ENCODE measurements around the gene SFRP5.

SFRP5 gene

DNA sequence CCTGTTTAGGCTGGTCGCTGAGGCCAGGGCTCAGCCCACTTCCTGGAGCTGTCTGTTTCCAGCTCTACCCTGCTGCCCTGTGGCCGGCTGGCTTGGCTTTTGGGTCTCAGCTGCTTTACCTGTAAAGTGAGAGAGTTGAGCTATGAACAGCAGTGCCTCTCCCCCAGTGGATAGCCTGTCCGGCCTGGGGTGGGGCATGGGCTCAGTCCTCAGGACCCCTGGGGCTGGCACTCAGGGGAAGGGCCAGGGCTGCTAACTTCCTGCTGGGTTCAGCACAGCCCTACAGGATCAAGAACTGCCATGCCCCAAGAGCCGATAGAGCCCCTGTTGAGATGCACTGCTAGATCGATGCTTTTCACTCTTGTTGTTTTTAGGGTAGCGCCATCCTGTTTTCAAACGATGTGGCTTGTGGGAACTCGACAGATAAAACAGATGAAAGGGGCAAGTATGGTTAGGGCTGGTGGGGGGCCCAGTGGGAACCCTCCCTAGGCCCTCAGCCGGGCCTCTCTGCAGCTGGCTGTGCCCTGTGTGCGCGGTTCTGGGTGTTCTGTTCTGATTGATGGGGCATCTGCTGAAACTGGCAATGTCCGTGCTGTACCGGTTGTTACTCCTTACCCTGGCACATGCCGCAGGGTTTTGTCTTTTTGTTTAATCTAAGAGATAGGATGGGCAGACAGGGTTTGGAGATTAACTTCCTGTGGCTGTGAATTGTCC lies 10.0 kb upstream of the SFRP5 start:
- no peak for DNase-seq (ENCODE audit: low read depth in 1 of 2, low spot score in 1 of 2)
- in situ Hi-C loops (cut with HindIII; ENCODE audit: low pct_unique_long_range_greater_than_20kb, low sequenced_read_pairs) = no loop called here
- no peak for TF ChIP-seq JUND (IDR thresholded peaks at IDR 0.05; ENCODE audit: low read depth)

DNA sequence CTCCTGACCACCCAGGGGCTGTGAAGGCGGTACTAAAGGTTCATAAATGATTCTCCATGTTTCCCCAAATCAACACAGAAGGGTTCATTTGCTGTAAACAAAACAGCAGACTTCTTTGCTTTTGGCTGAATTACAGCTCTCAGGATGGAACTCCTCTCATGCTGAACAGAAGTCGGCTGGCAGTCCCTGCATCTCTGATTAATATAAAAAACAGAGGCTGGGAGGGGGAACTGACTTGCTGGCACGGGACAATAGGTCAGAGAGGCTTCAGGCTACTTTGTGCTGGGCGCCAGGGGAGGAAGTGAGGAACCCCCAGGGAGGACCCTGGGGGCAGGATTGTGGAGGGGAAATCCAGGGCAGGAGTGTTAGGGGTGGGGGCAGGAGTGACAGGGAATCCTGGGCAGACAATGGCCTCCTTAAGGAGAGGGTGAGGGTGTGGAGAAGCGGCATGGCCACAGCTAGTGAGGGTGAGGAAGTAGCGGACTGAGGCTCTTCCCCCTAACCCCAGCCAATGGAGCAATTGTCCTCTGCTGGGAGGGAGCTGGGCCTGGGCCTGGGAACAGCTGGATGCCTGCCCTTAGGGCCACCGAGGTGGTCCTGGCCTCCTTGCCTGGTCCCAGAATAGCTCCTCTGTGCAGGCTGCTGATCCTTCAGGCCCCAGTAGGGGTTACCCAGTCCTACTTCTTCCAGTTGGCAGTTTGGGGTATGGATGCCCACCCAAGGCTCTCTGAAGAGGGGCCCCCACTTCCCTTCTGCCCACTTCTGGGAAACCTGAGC lies 9.2 kb upstream of the SFRP5 start:
- TF ChIP-seq JUND (IDR thresholded peaks at IDR 0.05; ENCODE audit: low read depth) = no peak
- in situ Hi-C loops (cut with HindIII; ENCODE audit: low pct_unique_long_range_greater_than_20kb, low sequenced_read_pairs) = no loop called here
- DNase-seq (ENCODE audit: low read depth in 1 of 2, low spot score in 1 of 2) = no peak

DNA sequence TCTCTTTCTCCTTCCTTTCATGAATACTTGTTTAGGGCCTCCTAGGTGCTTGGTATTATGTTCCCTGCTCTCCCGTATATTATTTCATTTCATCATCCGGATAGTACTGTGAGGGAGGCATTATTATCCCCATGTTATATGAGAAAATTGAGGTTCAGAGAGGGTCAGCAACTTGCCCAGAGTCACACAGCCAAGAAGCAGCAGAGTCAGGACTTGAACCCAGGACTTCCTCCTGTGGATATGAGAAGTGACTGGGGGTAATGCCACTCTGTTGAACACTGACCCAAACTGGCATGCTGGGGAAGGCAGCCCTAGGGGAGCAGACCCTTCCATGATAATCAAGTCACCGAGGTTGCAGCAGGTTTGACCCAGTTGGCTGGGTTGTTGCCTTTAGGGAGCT lies 8.2 kb upstream of the SFRP5 start:
- no peak for DNase-seq (ENCODE audit: low read depth in 1 of 2, low spot score in 1 of 2)
- no peak for TF ChIP-seq JUND (IDR thresholded peaks at IDR 0.05; ENCODE audit: low read depth)
- in situ Hi-C loops (cut with HindIII; ENCODE audit: low pct_unique_long_range_greater_than_20kb, low sequenced_read_pairs) = no loop called here

DNA sequence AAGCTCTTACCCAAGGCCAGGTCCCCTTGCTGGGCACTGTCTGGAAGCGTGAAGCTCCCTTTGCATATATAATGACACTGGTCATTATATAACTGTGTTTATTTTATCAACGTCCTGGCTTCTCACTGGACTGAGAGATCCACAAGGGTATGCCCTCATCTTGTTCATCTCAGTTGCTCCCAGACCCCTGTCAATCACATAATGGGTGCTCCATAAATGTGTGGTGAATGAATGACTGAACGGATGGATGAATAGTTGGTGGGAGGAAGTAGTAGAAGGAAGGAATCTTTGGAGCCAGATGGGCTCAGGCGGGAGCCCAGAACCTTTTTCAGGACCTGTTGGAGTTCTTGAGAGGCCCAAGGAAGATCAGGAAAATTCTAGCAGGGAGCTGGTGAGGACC lies 7.7 kb upstream of the SFRP5 start:
- in situ Hi-C loops (cut with HindIII; ENCODE audit: low pct_unique_long_range_greater_than_20kb, low sequenced_read_pairs) = no loop called here

DNA sequence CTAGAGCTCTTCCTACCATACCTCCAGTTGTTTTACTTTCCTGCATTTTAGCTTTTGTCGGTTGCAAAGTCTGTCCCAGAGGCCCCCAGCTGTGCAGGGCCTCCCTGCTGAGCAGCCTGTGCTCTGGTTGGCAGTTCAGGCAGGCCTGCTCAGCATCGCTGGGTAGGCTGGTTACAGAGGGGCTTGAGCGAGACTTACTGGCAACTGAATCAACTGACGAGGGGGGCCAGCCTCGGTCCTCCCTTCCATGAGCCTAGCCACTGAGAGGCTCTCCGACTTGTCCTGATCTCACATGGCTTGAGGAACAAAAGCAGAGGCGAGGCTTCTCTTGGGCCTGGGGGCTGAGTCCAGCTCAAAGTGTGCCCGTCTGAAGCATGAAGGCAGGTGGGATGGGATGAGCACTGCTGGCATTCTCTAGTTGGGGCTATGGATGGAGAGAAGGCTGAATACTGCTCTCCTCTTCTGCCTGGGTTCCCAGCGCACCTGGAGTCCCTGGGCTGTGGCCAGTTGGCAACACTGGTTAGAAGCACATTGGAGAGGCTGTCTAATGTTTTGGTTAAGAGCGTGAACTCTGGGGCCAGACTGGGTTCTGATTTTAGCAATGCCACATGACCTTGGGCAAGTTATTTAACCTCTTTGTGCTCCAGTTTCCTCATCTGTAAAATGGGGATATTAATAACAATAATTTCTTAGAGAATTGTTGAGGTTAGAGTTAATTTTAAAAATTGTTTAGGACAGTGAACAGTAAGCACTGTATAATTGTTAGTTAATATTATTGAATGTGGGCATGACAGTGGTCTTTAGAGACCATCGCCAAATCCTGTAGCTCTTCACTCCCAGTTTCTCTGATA lies 6.9 kb upstream of the SFRP5 start:
- no peak for DNase-seq (ENCODE audit: low read depth in 1 of 2, low spot score in 1 of 2)
- TF ChIP-seq JUND (IDR thresholded peaks at IDR 0.05; ENCODE audit: low read depth) = no peak
- in situ Hi-C loops (cut with HindIII; ENCODE audit: low pct_unique_long_range_greater_than_20kb, low sequenced_read_pairs) = no loop called here

More for the DNA sequence above, 7.7 kb upstream of the SFRP5 start:
- DNase-seq (ENCODE audit: low read depth in 1 of 2, low spot score in 1 of 2) = no peak
- no peak for TF ChIP-seq JUND (IDR thresholded peaks at IDR 0.05; ENCODE audit: low read depth)

DNA sequence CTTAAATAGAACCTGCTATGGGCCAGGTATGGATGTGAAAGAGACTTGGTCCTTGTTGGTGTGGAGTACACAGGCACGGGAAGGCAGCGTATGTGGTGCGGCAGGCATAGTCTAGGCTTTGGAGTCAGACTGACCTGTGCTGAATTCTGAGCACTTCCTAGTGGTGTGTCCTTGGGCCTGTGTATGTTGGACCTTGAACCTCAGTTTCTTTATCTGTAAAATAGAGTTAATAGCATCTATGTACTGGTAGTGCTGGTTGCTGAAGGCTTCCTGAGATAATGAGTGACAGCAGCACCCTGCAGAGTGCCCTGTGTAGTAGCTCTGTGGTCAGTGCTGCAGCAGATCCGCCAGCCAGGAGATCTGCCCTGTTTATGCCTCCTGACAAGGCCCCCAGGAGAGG lies 5.3 kb upstream of the SFRP5 start:
- TF ChIP-seq JUND (IDR thresholded peaks at IDR 0.05; ENCODE audit: low read depth) = no peak
- no peak for DNase-seq (ENCODE audit: low read depth in 1 of 2, low spot score in 1 of 2)
- in situ Hi-C loops (cut with HindIII; ENCODE audit: low pct_unique_long_range_greater_than_20kb, low sequenced_read_pairs) = no loop called here

DNA sequence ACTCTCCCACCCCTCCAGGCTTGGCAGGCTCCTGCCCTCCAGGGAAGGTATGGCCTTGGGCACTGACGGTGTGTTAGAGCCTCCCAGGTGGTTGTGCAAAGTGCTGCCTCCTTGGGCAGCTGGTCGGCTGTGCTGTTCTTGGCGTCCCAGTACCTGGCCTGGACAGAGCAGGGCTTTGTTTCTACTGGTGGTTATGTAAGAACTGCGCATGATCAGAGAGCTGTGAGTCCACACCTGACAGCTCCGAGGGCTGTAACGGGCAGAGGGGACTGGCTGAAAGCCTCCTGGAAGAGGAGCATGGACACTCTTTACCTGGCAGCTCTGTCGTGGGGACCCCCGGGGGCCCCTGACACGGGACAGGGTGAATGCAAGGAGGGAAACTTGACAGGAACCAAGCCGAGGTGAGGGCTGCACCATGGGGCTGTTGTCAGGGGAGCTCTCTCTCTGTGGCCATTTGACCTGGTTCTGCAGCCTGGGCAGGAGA lies 3.1 kb upstream of the SFRP5 start:
- TF ChIP-seq JUND (IDR thresholded peaks at IDR 0.05; ENCODE audit: low read depth) = no peak
- in situ Hi-C loops (cut with HindIII; ENCODE audit: low pct_unique_long_range_greater_than_20kb, low sequenced_read_pairs) = no loop called here
- no peak for DNase-seq (ENCODE audit: low read depth in 1 of 2, low spot score in 1 of 2)

DNA sequence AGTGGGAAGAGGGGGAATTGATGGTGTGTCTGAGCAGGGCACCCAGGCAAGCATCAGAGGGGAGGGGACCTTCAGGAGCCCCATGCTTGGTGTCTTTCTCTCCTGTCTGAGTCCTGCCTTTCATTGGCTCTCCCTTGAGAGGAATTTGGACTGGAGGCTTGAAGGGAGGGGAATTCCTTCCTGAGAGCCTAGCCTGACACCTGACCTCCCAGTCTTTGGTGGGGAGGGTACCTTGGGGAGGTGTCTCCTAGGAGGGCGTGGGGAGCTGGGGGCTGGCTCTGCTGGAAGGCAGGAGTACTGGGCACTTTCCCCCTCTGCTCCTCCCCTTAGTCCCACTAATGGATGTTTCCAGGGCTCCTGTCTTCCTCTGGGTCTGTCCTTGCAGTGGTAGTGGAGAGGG lies 1.3 kb upstream of the SFRP5 start:
- in situ Hi-C loops (cut with HindIII; ENCODE audit: low pct_unique_long_range_greater_than_20kb, low sequenced_read_pairs) = no loop called here
- DNase-seq (ENCODE audit: low read depth in 1 of 2, low spot score in 1 of 2) = no peak
- TF ChIP-seq JUND (IDR thresholded peaks at IDR 0.05; ENCODE audit: low read depth) = no peak

DNA sequence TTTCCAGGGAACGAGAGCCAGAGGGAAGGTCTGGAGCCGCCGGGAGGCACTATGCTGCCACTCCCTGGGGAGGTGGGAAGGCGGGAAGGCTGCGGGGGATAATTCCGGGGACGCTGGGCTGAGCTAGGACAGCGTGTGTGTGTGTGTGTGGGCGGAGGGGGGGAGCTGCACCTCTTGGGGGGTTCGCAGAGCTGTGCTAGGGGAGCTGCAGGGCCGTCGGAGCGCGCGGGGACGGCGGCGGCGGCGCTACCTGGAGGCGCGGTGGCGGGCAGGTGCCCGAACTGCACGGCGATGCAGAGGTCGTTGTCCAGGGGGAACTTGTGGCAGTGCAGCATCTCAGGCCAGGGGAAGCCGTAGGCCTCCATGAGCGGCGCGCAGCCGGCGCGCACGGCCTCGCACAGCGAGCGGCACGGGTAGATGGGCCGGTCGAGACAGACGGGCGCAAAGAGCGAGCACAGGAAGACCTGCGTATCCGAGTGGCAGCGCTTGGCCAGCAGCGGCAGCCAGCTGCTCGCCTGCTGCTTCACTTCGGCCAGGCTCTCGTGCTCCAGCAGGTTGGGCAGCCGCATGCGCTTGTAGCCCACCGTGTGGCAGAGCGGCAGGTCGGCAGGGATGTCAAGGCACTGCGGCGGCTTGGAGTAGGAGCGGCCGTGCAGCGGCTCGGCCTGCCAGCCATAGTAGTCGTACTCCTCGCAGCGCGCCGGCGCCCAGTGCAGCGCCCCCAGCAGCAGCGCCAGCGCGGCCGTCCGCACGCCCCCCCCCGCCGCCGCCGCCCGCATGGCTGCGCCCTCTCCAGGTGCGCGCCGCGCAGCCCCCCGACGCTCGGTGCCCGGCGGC lies 526 bp downstream of the SFRP5 start:
- no peak for TF ChIP-seq JUND (IDR thresholded peaks at IDR 0.05; ENCODE audit: low read depth)
- in situ Hi-C loops (cut with HindIII; ENCODE audit: low pct_unique_long_range_greater_than_20kb, low sequenced_read_pairs) = no loop called here
- DNase-seq (ENCODE audit: low read depth in 1 of 2, low spot score in 1 of 2) = no peak

DNA sequence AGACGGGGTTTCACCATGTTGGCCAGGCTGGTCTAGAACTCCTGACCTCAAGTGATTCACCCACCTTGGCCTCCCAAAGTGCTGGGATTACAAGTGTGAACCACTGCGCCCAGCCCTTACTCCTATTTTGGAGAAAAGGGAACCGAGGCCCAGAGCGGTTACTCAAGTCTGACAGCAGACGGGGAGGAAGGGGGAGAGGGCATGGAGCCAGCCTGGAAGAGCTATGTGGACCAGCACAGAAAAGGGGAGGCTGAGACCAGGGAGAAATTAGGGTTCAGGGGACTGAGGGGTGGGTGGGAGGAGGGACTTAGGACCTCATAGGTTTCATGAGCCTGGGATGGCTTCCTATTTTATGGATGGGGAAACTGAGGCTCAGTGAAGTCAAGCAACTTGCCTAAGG lies 1.5 kb downstream of the SFRP5 start:
- DNase-seq (ENCODE audit: low read depth in 1 of 2, low spot score in 1 of 2) = no peak
- no peak for TF ChIP-seq JUND (IDR thresholded peaks at IDR 0.05; ENCODE audit: low read depth)
- in situ Hi-C loops (cut with HindIII; ENCODE audit: low pct_unique_long_range_greater_than_20kb, low sequenced_read_pairs) = no loop called here

DNA sequence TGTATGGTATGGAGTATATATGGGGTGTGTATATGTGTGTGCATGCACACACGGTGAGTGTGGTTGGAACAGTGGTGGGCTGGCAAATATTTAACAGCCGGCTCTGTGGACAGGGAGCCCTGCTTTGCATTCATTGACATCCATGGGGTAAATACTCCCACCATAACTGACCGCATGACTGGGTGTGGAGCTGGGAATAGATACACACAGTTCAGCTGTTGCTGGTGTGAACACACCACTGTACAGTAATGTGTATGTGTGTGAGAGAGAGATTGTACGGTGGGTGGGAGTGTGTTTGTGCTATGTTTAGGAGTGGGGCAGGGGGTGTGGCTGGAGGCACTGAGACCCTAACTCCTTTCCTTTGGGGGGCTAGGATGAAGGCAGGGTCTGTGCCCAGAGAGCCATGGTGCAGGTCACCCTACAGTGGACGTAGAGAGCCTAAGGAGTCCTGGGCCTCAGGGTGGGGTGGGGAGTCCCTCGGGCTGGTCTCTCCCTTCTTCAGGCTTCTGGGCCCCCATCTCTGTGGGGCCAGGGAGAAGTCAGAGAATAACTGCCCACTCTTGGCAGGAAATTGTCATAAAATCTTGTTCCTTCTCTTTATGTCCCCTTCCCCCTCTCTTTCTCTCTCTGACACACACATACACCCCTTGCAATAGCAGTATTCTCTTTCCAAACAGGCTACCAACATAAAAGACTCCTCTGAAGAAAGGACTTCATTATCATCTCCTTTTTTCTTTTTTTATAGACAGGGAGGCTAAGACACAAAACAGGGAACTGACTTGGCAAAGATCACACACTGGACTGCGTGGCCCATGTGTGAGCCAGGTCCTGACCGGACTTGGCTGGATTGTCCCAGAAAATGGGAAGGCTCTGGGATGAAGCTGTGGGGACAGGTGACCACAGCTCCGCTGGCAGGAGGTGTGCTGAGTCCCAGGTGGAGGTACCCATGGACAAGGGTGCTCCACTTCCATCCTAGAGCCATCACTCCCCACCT lies 3.2 kb downstream of the SFRP5 start:
- in situ Hi-C loops (cut with HindIII; ENCODE audit: low pct_unique_long_range_greater_than_20kb, low sequenced_read_pairs) = no loop called here
- no peak for TF ChIP-seq JUND (IDR thresholded peaks at IDR 0.05; ENCODE audit: low read depth)
- DNase-seq (ENCODE audit: low read depth in 1 of 2, low spot score in 1 of 2) = no peak
